ENCODE results near the gene RASSF1. TPM values are rescaled to one million over a fixed set of nuclear protein-coding genes. Genes with fewer than 3 reads are reported as not detected.

Gene RASSF1
- total RNA-seq, 1 experiment from 2014 or later = 32.0 TPM

- TF ChIP-seq, protein P1, sequence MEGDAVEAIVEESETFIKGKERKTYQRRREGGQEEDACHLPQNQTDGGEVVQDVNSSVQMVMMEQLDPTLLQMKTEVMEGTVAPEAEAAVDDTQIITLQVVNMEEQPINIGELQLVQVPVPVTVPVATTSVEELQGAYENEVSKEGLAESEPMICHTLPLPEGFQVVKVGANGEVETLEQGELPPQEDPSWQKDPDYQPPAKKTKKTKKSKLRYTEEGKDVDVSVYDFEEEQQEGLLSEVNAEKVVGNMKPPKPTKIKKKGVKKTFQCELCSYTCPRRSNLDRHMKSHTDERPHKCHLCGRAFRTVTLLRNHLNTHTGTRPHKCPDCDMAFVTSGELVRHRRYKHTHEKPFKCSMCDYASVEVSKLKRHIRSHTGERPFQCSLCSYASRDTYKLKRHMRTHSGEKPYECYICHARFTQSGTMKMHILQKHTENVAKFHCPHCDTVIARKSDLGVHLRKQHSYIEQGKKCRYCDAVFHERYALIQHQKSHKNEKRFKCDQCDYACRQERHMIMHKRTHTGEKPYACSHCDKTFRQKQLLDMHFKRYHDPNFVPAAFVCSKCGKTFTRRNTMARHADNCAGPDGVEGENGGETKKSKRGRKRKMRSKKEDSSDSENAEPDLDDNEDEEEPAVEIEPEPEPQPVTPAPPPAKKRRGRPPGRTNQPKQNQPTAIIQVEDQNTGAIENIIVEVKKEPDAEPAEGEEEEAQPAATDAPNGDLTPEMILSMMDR (IDR thresholded peaks at IDR 0.05; ENCODE audit: unreplicated experiment) = no peak
- no TSS peak for BruUV-seq (replicated peaks)
- H3K27me3 Mint-ChIP-seq (ENCODE audit: insufficient read depth, unreplicated experiment) = no peaks in the 10 kb centered on the region
- no peak for DNase-seq (ENCODE audit: unreplicated experiment)
- CTCF ChIA-PET = interaction anchor here (0.7 kb wide), 1 partner anchor 45 kb away, joined by 3 read pairs; no protein-coding TSS in a partner anchor
- peaks cover 18% of the 10 kb centered on the region for H3K4me1 Mint-ChIP-seq (ENCODE audit: insufficient read depth, unreplicated experiment)
- POLR2A ChIA-PET = interaction anchor here (0.6 to 0.7 kb wide), 2 partner anchors 8 to 1156 kb away, joined by 3 read pairs; partner anchors contain the start of genes CYB561D2 and NPRL2
- H3K36me3 Mint-ChIP-seq (ENCODE audit: insufficient read depth, unreplicated experiment) = no peaks in the 10 kb centered on the region
- no peaks in the 10 kb centered on the region for H3K9me3 Mint-ChIP-seq (ENCODE audit: unreplicated experiment)
- intact Hi-C loops (cut with micrococcal nuclease) = no loop called here
- no peak overlapping the region for H3K27ac Mint-ChIP-seq (ENCODE audit: low read depth, unreplicated experiment)
- no peak overlapping the region for H3K4me3 Mint-ChIP-seq (ENCODE audit: unreplicated experiment)
These were observed 1.5 kb upstream of the RASSF1 start for GRCh38 chr3:50341996-50342650.

DNA sequence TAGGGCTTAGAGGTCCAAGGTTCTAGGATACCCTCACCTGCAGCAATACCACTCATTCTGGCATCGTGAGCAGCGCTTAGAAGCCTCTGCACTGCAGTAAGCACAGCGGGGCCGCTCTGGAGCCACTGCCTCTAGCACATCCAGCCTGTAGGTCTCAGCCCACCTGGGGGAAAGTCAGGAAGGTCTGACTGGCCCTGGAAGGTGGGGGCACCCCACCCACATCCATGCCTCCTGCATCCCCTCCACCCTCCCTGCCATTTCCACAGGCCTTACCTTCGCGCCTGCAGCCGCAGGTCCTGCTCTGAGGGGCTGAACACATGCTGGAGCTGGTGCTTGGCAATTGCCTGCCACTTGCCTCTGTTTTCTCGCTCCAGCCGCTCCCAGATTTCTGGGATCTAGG is 901 bp upstream of the RASSF1 start:
- Mint-ChIP-seq H3K36me3 (ENCODE audit: insufficient read depth, unreplicated experiment) (no peaks in the 10 kb centered on the region), H3K4me1 (ENCODE audit: insufficient read depth, unreplicated experiment) (peaks cover 17% of the 10 kb centered on the region), H3K27me3 (ENCODE audit: insufficient read depth, unreplicated experiment) (no peaks in the 10 kb centered on the region), H3K4me3 (ENCODE audit: unreplicated experiment) (no peak overlapping the region), H3K9me3 (ENCODE audit: unreplicated experiment) (no peaks in the 10 kb centered on the region), H3K27ac (ENCODE audit: low read depth, unreplicated experiment) (no peak overlapping the region)
- ChIA-PET POLR2A (interaction anchor here (0.7 kb wide), 1 partner anchor 9 kb away, joined by 3 read pairs; the partner anchor contains the start of genes CYB561D2 and NPRL2), CTCF (no interaction called here)
- TF ChIP-seq, protein P1 (IDR thresholded peaks at IDR 0.05; ENCODE audit: unreplicated experiment) = no peak
- DNase-seq (ENCODE audit: unreplicated experiment) = no peak
- intact Hi-C loops (cut with micrococcal nuclease) = no loop called here
- BruUV-seq (replicated peaks) = no TSS peak

GRCh38 chr3:50340147-50340447 is 539 bp downstream of the RASSF1 start:
- CTCF ChIA-PET = interaction anchor here (0.6 to 1.8 kb wide), 3 partner anchors 275 to 1633 kb away, joined by 3 to 5 read pairs (median 3); partner anchors contain the start of gene ABHD14B
- POLR2A ChIA-PET = interaction anchor here (1.3 kb wide), 1 partner anchor 11 kb away, joined by 4 read pairs; the partner anchor contains the start of genes CYB561D2 and NPRL2

GRCh38 chr3:50339485-50340146 is 1.0 kb downstream of the RASSF1 start:
- no peak overlapping the region for H3K27ac Mint-ChIP-seq (ENCODE audit: low read depth, unreplicated experiment)
- no peaks in the 10 kb centered on the region for H3K27me3 Mint-ChIP-seq (ENCODE audit: insufficient read depth, unreplicated experiment)
- peaks cover 8% of the 10 kb centered on the region for H3K36me3 Mint-ChIP-seq (ENCODE audit: insufficient read depth, unreplicated experiment)
- CTCF ChIA-PET = interaction anchor here (1.8 to 4.6 kb wide), 2 partner anchors 9 to 275 kb away, joined by 5 to 40 read pairs; partner anchors contain the start of genes CYB561D2 and NPRL2
- no peak for DNase-seq (ENCODE audit: unreplicated experiment)
- no peaks in the 10 kb centered on the region for H3K9me3 Mint-ChIP-seq (ENCODE audit: unreplicated experiment)
- H3K4me3 Mint-ChIP-seq (ENCODE audit: unreplicated experiment) = no peak overlapping the region
- peaks cover 13% of the 10 kb centered on the region for H3K4me1 Mint-ChIP-seq (ENCODE audit: insufficient read depth, unreplicated experiment)
- intact Hi-C loops (cut with micrococcal nuclease) = no loop called here
- TF ChIP-seq, protein P1 (IDR thresholded peaks at IDR 0.05; ENCODE audit: unreplicated experiment) = no peak
- POLR2A ChIA-PET = interaction anchor here (1.3 kb wide), 1 partner anchor 11 kb away, joined by 4 read pairs; the partner anchor contains the start of genes CYB561D2 and NPRL2
- no TSS peak for BruUV-seq (replicated peaks)

More at GRCh38 chr3:50340147-50340447, 539 bp downstream of the RASSF1 start:
- BruUV-seq (replicated peaks) = no TSS peak
- TF ChIP-seq, protein P1 (IDR thresholded peaks at IDR 0.05; ENCODE audit: unreplicated experiment) = no peak
- intact Hi-C loops (cut with micrococcal nuclease) = no loop called here
- Mint-ChIP-seq H3K27ac (ENCODE audit: low read depth, unreplicated experiment) (no peak overlapping the region), H3K36me3 (ENCODE audit: insufficient read depth, unreplicated experiment) (peaks cover 6% of the 10 kb centered on the region), H3K9me3 (ENCODE audit: unreplicated experiment) (no peaks in the 10 kb centered on the region), H3K4me1 (ENCODE audit: insufficient read depth, unreplicated experiment) (peaks cover 13% of the 10 kb centered on the region), H3K4me3 (ENCODE audit: unreplicated experiment) (no peak overlapping the region), H3K27me3 (ENCODE audit: insufficient read depth, unreplicated experiment) (no peaks in the 10 kb centered on the region)
- DNase-seq (ENCODE audit: unreplicated experiment) = no peak

Measured in MCF 10A (cell line).